ENCODE data around the gene CELF4.

GRCh38 chr18:37313624-37314023, 252.0 kb downstream of the CELF4 start:
- TF ChIP-seq ZFX (IDR thresholded peaks at IDR 0.05) (no peak), CTCF (conservative IDR thresholded peaks at IDR 0.05) (no peak)

Measured in C4-2B (cell line).